OCI-LY3 (cell line): ENCODE results near the gene CCN6.

Experiments
- H2AFZ ChIP-seq: fragments of 200-600, 300-600 bp; shearing (Covaris generic); 2 replicates; pipeline ENCODE4 v1.6.0; 2014; ENCODE audit warnings: antibody characterized with exemption, low read depth, low read length
- H3K27ac ChIP-seq: fragments of 200-600, 300-600 bp; sonication (generic); 2 replicates; pipeline ENCODE4 v1.5.1; 2014; ENCODE audit warnings: mild to moderate bottlenecking, low read length, moderate library complexity, mixed read lengths
- H3K27me3 ChIP-seq: fragments of 200-600, 300-600 bp; sonication (generic); 2 replicates; pipeline ENCODE4 v1.6.1; 2014; ENCODE audit warnings: low read depth, low read length, mixed read lengths
- H3K36me3 ChIP-seq: fragments of 200-600, 300-600 bp; sonication (generic); replicated peaks from 2 replicates; pipeline ENCODE3; 2014; ENCODE audit warnings: low read depth, low read length, mixed read lengths
- H3K4me1 ChIP-seq: fragments of 300-600, 200-600 bp; sonication (generic); 2 replicates; pipeline ENCODE4 v1.6.1; 2014; ENCODE audit warnings: low read length, mixed read lengths
- H3K4me2 ChIP-seq: fragments of 200-600, 300-600 bp; sonication (generic); 2 replicates; pipeline ENCODE4 v1.6.1; 2014; ENCODE audit warnings: low read length, mixed read lengths
- H3K4me3 ChIP-seq: fragments of 300-600, 200-600 bp; sonication (generic); 2 replicates; pipeline ENCODE4 v1.5.1; 2014; ENCODE audit warnings: antibody characterized with exemption, mild to moderate bottlenecking, low read length, moderate library complexity
- H3K79me2 ChIP-seq: fragments of 300-600, 200-600 bp; shearing (Covaris generic); 2 replicates; pipeline ENCODE4 v1.6.1; 2014; ENCODE audit warnings: mild to moderate bottlenecking, low read length, mixed read lengths
- H3K9ac ChIP-seq: fragments of 300-600, 200-600 bp; shearing (Covaris generic); 2 replicates; pipeline ENCODE4 v1.6.0; 2014; ENCODE audit warnings: mild to moderate bottlenecking, low read length, moderate library complexity
- H3K9me3 ChIP-seq: fragments of 200-600, 300-600 bp; shearing (Covaris generic); 2 replicates; pipeline ENCODE4 v1.6.1; 2014; ENCODE audit warnings: low read length, mixed read lengths; ENCODE audit not compliant: insufficient read depth
- H4K20me1 ChIP-seq: fragments of 200-600, 300-600 bp; sonication (generic); 2 replicates; pipeline ENCODE4 v1.6.1; 2016; ENCODE audit warnings: low read length, mixed read lengths; ENCODE audit not compliant: insufficient read depth
- EZH2phosphoT487 ChIP-seq: fragments of 200-600 bp; shearing (Covaris generic); IDR thresholded peaks from 2 replicates; pipeline ENCODE4 v1.6.1; 2018; ENCODE audit warnings: antibody characterized with exemption, mixed run types, low read depth
- TF ChIP-seq, protein P1 (sequence below): fragments of 200-600, 300-600 bp; sonication (generic); IDR thresholded peaks from 2 replicates; pipeline ENCODE4 v1.5.1; 2014; ENCODE audit warnings: antibody characterized with exemption, low read length, low read depth

Gene CCN6

DNA sequence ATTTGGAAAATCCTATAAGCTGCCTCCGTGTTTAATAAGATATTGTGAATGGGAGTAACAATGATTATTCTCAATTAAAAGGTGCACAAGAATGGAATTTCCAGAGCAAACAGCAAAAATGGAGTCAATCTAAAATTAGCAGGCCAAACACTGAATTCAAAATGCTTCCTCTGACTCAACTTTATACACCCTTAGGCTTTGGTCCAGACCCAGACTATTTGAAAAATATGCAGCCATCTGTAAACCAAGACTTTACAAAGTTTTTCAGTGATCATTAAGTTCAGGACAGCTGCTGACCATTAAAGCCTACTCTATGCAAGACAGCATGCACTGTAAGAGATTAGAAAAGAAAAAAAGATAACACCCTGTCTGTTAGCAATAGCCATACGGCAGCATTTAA is 39.4 kb upstream of the CCN6 start:
- Histone ChIP-seq H3K79me2 (no peaks in the 10 kb centered on the region), H2AFZ (no peak overlapping the region), H3K4me1 (no peaks in the 10 kb centered on the region), H3K27ac (no peak overlapping the region), H3K4me2 (no peak overlapping the region), H3K4me3 (no peak overlapping the region), H3K36me3 (no peaks in the 10 kb centered on the region), H3K9me3 (no peaks in the 10 kb centered on the region), H4K20me1 (no peaks in the 10 kb centered on the region), H3K27me3 (no peaks in the 10 kb centered on the region), H3K9ac (no peak overlapping the region)
- no peak for TF ChIP-seq EZH2phosphoT487
- TF ChIP-seq, protein P1, sequence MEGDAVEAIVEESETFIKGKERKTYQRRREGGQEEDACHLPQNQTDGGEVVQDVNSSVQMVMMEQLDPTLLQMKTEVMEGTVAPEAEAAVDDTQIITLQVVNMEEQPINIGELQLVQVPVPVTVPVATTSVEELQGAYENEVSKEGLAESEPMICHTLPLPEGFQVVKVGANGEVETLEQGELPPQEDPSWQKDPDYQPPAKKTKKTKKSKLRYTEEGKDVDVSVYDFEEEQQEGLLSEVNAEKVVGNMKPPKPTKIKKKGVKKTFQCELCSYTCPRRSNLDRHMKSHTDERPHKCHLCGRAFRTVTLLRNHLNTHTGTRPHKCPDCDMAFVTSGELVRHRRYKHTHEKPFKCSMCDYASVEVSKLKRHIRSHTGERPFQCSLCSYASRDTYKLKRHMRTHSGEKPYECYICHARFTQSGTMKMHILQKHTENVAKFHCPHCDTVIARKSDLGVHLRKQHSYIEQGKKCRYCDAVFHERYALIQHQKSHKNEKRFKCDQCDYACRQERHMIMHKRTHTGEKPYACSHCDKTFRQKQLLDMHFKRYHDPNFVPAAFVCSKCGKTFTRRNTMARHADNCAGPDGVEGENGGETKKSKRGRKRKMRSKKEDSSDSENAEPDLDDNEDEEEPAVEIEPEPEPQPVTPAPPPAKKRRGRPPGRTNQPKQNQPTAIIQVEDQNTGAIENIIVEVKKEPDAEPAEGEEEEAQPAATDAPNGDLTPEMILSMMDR, result no peak

DNA sequence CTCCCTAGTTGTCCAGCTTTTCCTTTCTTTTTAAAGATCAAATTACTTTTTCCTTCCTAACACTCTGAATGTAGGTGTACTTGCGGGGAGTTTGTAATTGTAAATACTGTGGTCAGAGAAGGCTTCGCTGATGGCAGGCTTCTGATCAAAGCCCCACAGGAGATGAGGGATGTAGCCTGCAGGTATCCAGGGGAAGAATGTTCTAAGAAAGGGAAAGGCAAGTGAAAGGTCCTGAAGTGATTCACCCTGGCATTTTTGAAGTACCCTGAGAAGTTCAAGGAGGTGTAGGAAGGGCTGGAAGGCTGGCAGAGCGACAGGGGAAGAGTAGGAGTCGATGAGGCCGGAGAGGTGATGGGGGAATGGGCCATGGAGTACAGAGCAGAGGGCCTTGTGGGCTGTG is 38.2 kb upstream of the CCN6 start:
- TF ChIP-seq, protein P1, result no peak
- TF ChIP-seq EZH2phosphoT487, result no peak
- Histone ChIP-seq H3K9me3 (no peaks in the 10 kb centered on the region), H3K4me3 (no peak overlapping the region), H3K36me3 (no peaks in the 10 kb centered on the region), H3K27ac (no peak overlapping the region), H3K4me2 (no peak overlapping the region), H3K9ac (no peak overlapping the region), H2AFZ (no peak overlapping the region), H3K27me3 (no peaks in the 10 kb centered on the region), H4K20me1 (no peaks in the 10 kb centered on the region), H3K79me2 (no peaks in the 10 kb centered on the region), H3K4me1 (no peaks in the 10 kb centered on the region)

DNA sequence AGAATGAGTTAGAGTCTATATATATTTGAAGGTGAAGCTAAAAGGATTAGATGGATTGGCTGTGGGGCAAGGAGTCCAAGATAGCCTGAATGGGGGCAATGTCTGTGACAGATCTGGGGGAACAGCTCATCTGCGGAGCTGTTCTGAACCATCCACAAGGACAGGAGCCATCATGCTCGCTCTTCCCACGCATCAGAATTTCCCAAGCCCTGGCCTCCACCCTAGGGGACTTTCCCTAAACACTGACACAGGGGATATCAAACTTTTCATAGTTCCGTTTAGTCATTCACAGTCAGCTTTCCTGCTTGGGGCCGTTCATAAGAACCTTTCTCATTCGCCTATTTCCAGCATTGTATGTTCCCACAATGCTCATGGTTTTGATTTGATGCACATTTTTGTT is 37.6 kb upstream of the CCN6 start:
- Histone ChIP-seq H3K4me3 (no peak overlapping the region), H3K9me3 (no peaks in the 10 kb centered on the region), H3K4me1 (no peaks in the 10 kb centered on the region), H3K36me3 (no peaks in the 10 kb centered on the region), H3K4me2 (no peak overlapping the region), H2AFZ (no peak overlapping the region), H3K27me3 (no peaks in the 10 kb centered on the region), H3K79me2 (no peaks in the 10 kb centered on the region), H3K9ac (no peak overlapping the region), H3K27ac (no peak overlapping the region), H4K20me1 (no peaks in the 10 kb centered on the region)
- TF ChIP-seq, protein P1, result no peak
- no peak for TF ChIP-seq EZH2phosphoT487

DNA sequence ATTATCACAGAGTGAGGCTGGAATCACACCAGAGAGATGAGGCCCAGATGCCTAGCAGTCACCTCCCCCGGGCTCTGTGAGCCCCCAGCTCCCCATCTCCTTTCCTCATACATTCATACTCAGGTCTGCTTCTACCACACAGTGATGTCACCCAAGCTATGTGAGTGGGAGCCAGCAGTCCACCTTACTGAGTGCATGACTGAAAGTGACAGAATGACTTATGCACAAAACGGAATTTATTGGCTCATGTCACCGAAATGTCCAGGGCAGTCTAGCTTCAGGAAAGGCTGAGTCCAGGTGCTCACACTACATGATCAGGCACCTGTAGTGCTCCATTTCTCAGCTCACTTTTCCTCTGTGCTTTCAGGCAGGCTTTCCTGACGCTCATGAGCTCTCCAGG is 36.7 kb upstream of the CCN6 start:
- Histone ChIP-seq H3K9me3 (no peaks in the 10 kb centered on the region), H3K4me1 (no peaks in the 10 kb centered on the region), H3K27me3 (no peaks in the 10 kb centered on the region), H3K9ac (no peak overlapping the region), H3K27ac (no peak overlapping the region), H3K4me3 (no peak overlapping the region), H3K4me2 (no peak overlapping the region), H2AFZ (no peak overlapping the region), H3K79me2 (no peaks in the 10 kb centered on the region), H3K36me3 (no peaks in the 10 kb centered on the region), H4K20me1 (no peaks in the 10 kb centered on the region)
- TF ChIP-seq, protein P1, result no peak
- TF ChIP-seq EZH2phosphoT487, result no peak
